D721Med (cell line): Measurements from ENCODE around the gene SNTG2.

Experiments used
- DNase-seq: peaks from one replicate; pipeline ENCODE4 v3.0.0; 2011; ENCODE audit warnings: low spot score; ENCODE audit not compliant: insufficient read length
- FAIRE-seq: peaks from 2 replicates; lab custom pipeline; 2011; peaks lifted over from hg19 to GRCh38; lab: Jason Lieb, UNC
- CTCF ChIP-seq: IDR thresholded peaks from 2 replicates; pipeline ENCODE4 v1.5.1; 2012; ENCODE audit warnings: mild to moderate bottlenecking, control low read depth; ENCODE audit not compliant: insufficient read depth; ENCODE audit errors: missing control alignments

SNTG2 gene

DNA sequence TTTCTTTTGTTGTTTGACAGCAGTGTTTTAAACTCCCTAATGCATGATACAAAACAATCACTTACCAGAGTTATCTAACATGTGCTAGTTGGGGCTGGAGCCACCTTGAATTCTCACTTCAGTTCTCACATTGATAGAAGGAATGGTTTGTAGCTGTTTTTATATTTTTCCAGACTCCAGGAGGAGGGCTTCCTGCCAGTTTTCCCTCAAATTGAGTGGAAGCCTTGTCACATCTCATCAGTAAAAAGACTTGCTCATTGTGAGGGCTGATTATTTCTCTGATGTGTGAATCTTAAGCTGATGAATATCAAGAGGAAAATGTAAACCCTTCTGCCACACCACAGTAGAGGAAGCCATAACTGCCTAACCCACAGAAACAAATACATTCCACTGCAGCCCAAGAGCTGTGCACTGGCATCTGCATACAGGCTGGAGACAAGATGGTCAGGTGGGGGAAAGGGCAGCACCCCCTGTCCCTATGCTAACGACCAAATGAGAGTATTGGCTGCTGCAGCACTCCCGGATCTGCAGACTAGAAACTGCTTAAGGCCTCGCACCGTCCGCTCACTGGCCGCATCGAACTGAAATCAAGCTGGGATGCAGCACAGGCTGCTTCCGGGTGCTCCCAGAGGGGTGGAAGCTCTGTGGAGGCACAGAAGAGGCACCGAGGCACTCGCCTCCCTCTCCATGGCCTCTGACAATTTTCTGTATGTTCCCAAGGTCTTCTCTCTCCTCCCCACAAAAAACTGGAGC, 388.9 kb downstream of the SNTG2 start:
- DNase-seq (no peak), FAIRE-seq (no peak)
- no peak for TF ChIP-seq CTCF

- FAIRE-seq (no peak), DNase-seq (no peak)
- no peak for TF ChIP-seq CTCF
These were observed 389.5 kb downstream of the SNTG2 start for GRCh38 chr2:1340141-1340512.

DNA sequence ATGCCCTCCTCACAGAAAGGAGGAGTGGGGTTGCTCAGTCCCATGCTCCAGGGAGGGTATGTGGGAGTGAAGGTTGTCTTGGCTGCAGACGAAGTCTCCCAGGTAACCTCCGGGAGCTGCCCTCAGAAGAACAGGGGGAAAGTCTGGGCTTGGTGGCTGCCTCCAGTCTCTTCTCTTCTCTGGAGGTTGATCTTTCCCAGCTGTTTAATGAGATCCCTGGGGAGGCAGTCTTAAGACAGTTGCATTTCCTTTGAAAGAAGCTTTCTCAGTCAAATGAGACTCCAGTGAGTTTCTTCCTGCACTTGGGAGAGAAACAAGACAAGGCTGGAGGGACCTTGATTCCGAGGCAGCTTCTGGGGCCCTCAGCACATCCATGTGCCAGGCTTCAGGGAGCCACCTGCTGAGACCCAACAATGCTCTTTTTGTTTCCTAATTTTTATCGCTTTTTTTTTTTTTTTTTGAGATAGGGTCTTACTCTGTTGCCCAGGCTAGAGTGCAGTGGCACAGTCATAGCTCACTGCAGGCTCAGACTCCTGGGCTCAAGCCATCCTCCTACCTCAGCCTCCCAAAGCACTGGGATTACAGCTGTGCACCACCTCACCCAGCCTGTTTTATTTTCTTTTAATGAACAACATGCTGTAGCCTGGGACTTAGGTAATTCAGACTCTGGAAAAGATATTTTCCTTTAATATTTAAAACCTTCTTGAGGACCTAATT, 390.9 kb downstream of the SNTG2 start:
- no peak for DNase-seq
- no peak for TF ChIP-seq CTCF
- FAIRE-seq, result no peak

GRCh38 chr2:1348789-1349188, 398.1 kb downstream of the SNTG2 start:
- DNase-seq (no peak), FAIRE-seq (no peak)
- TF ChIP-seq CTCF, result no peak

DNA sequence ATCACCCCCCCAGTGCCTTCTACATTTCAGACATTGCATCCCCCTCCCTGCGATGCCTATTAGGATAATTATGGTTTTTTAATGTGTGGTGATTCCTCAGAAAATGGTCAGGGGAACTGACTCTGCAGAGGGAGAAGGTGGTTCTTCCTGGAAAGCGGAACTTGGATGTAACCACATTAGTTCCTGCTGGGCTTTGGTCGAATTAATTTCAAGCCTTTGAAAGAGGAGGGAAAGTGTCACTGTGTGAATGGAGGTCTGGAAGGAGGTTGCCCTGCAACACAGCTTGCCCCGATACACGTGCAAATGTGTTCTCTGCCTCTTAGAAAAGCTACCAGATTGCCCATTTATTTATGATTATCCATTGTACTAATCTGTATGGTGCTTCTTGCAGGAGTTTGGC, 399.5 kb downstream of the SNTG2 start:
- FAIRE-seq, result no peak
- TF ChIP-seq CTCF, result no peak
- no peak for DNase-seq

- DNase-seq (no peak), FAIRE-seq (no peak)
- no peak for TF ChIP-seq CTCF
These were observed 402.5 kb downstream of the SNTG2 start for GRCh38 chr2:1353124-1353523.

DNA sequence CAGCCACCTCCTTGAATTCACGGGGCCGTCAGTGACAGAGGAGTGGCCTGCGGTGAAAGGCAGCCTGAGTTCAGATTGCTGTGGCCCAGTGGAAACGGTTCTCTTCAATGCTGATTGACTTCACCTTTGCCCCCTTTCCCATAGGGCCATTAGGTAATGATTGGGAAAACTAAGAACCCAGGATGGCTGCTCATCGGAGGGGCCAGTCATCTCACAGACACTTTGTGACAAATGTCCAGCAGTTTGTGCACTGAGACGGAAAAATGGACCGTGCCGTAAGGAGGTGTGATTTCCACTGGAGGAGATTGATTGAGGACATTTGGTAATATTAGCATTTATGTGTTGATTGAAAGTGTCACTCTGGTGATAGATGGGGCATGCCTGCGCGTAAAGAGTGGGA, 402.9 kb downstream of the SNTG2 start:
- no peak for TF ChIP-seq CTCF
- FAIRE-seq (no peak), DNase-seq (no peak)
